ENCODE data around the gene POU2F2.

POU2F2 gene

DNA sequence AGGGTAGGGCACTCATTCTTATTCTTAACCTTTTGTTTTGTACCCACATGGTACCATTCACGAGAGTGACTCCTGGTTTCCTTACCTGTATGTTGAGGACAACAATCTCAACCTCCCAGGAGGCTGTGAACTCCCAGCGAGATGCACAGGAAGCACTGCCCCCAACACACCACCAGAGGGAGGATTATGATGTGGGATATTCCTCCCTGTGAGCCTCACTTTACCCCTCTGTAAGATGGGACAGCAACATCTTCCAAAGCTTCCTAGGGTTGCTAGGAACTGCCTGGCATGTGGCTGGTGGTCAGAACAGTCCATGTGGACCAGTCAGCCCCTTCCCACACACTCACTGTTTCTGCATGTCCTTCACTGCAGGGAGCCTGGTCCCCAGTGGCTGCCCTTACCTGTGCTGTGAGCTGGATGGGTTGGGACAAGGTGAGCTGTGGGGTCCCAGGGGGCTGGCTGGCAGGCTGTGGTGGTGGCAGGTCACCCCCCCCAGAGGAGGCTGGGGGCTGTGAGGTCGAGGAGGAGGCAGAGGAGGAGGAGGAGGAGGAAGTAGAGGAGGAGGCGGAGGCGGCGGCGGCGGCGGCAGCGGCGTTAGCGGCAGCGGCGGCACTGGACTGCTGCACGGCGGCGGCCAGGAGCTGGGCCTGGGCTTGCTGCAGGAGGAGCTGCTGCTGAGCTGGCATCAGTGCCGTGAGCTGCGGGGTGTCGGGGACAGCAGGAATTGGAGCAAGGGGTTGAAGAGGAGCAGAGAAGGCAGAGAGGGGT, 15.8 kb downstream of the POU2F2 start:
- TF ChIP-seq, protein P1, sequence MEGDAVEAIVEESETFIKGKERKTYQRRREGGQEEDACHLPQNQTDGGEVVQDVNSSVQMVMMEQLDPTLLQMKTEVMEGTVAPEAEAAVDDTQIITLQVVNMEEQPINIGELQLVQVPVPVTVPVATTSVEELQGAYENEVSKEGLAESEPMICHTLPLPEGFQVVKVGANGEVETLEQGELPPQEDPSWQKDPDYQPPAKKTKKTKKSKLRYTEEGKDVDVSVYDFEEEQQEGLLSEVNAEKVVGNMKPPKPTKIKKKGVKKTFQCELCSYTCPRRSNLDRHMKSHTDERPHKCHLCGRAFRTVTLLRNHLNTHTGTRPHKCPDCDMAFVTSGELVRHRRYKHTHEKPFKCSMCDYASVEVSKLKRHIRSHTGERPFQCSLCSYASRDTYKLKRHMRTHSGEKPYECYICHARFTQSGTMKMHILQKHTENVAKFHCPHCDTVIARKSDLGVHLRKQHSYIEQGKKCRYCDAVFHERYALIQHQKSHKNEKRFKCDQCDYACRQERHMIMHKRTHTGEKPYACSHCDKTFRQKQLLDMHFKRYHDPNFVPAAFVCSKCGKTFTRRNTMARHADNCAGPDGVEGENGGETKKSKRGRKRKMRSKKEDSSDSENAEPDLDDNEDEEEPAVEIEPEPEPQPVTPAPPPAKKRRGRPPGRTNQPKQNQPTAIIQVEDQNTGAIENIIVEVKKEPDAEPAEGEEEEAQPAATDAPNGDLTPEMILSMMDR (conservative IDR thresholded peaks at IDR 0.05; ENCODE audit: low read depth, low read length) = peak; percentile 31; the same call in 1 of the 2 replicates
- Histone ChIP-seq H3K79me2 (ENCODE audit: insufficient read depth, low read depth) (no peaks in the 10 kb centered on the region), H3K4me1 (ENCODE audit: low read depth, poor library complexity, severe bottlenecking) (no peaks in the 10 kb centered on the region), H3K4me3 (IDR thresholded peaks at IDR 0.05; ENCODE audit: insufficient read depth, low read depth, low read length) (no peak overlapping the region), H3K36me3 (ENCODE audit: insufficient read depth) (no peaks in the 10 kb centered on the region), H3K27ac (no peak overlapping the region), H4K20me1 (ENCODE audit: insufficient read depth) (no peaks in the 10 kb centered on the region), H3K9ac (no peak overlapping the region), H3K27me3 (ENCODE audit: insufficient read depth, low read depth) (peaks cover 84% of the 10 kb centered on the region), H2AFZ (ENCODE audit: low read depth) (no peak overlapping the region), H3K4me2 (no peak overlapping the region)

DNA sequence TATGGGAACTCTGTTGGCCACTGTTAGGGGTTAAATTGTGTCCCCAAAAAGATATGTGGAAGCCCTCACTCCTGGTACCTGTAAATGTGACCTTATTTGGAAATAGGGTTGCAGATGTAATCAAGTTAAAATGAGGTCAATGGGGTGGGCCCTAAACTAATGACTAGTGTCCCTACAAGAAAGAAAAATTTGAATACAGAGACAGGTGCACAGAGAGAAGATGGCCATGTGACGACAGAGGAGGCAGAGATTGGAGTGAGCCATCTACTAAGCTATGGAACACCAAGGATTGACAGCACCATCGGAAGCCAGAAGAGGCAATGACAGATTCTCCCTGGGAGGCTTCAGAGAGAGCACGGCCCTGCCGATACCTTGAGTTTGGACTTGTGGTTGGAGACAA, 16.5 kb downstream of the POU2F2 start:
- H3K9ac ChIP-seq = no peak overlapping the region

DNA sequence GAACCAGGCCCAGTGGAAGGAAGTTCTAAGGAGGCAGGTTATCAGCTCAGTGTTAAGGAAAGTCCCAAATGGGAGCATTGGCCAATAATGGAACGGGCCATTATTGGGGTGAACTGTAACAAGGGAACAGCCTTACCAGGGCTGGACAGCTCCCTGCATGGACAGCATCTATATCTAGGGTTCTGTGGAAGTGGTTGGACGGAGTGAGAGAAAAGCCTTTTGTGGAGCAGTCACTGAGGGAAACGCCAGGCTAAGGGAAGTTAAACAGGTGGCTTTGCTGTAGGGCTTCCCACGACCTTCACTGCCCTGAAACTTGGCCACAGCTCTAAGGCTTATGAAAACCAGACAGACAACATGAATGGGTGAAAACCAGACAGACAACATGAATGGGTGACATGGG, 17.0 kb downstream of the POU2F2 start:
- H3K4me2 ChIP-seq = no peak overlapping the region
- no peak overlapping the region for H2AFZ ChIP-seq (ENCODE audit: low read depth)
- H3K9ac ChIP-seq = no peak overlapping the region
- H3K27ac ChIP-seq = no peak overlapping the region
- H3K27me3 ChIP-seq (ENCODE audit: insufficient read depth, low read depth) = peaks cover 80% of the 10 kb centered on the region
- H3K4me3 ChIP-seq (IDR thresholded peaks at IDR 0.05; ENCODE audit: insufficient read depth, low read depth, low read length) = no peak overlapping the region
- H4K20me1 ChIP-seq (ENCODE audit: insufficient read depth) = no peaks in the 10 kb centered on the region
- no peaks in the 10 kb centered on the region for H3K4me1 ChIP-seq (ENCODE audit: low read depth, poor library complexity, severe bottlenecking)
- H3K36me3 ChIP-seq (ENCODE audit: insufficient read depth) = no peaks in the 10 kb centered on the region
- H3K79me2 ChIP-seq (ENCODE audit: insufficient read depth, low read depth) = no peaks in the 10 kb centered on the region
- TF ChIP-seq, protein P1 (conservative IDR thresholded peaks at IDR 0.05; ENCODE audit: low read depth, low read length) = no peak

More for the DNA sequence above, 16.5 kb downstream of the POU2F2 start:
- TF ChIP-seq, protein P1 (conservative IDR thresholded peaks at IDR 0.05; ENCODE audit: low read depth, low read length) = no peak
- Histone ChIP-seq H3K4me1 (ENCODE audit: low read depth, poor library complexity, severe bottlenecking) (no peaks in the 10 kb centered on the region), H3K27me3 (ENCODE audit: insufficient read depth, low read depth) (peaks cover 80% of the 10 kb centered on the region), H3K4me3 (IDR thresholded peaks at IDR 0.05; ENCODE audit: insufficient read depth, low read depth, low read length) (no peak overlapping the region), H3K36me3 (ENCODE audit: insufficient read depth) (no peaks in the 10 kb centered on the region), H4K20me1 (ENCODE audit: insufficient read depth) (no peaks in the 10 kb centered on the region), H2AFZ (ENCODE audit: low read depth) (no peak overlapping the region), H3K4me2 (no peak overlapping the region), H3K27ac (no peak overlapping the region), H3K79me2 (ENCODE audit: insufficient read depth, low read depth) (no peaks in the 10 kb centered on the region)

DNA sequence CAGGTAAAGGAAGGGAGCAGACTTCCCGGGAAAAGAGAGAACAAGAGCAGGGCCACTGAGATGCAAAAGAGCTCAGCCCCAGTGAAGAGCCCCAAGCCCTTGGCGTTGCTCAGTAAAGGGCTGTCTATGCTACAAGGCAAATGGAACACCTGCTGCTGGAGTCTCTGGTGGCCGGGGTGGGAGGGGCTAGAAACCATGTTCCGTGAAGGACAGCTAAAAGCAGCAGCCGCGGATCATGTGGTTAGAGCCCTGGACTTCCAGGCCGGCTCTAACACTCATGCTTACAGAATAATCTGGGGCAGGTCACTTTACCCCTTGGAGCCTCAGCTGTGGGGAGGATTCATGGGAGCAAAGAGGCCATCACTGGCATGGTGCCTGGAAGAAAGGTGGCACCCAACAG, 17.8 kb downstream of the POU2F2 start:
- TF ChIP-seq, protein P1 (conservative IDR thresholded peaks at IDR 0.05; ENCODE audit: low read depth, low read length) = no peak
- H3K4me3 ChIP-seq (IDR thresholded peaks at IDR 0.05; ENCODE audit: insufficient read depth, low read depth, low read length) = no peak overlapping the region

More for the DNA sequence above, 17.8 kb downstream of the POU2F2 start:
- H3K36me3 ChIP-seq (ENCODE audit: insufficient read depth) = no peaks in the 10 kb centered on the region
- no peak overlapping the region for H3K4me2 ChIP-seq
- H2AFZ ChIP-seq (ENCODE audit: low read depth) = no peak overlapping the region
- no peaks in the 10 kb centered on the region for H3K4me1 ChIP-seq (ENCODE audit: low read depth, poor library complexity, severe bottlenecking)
- no peak overlapping the region for H3K27ac ChIP-seq
- peaks cover 78% of the 10 kb centered on the region for H3K27me3 ChIP-seq (ENCODE audit: insufficient read depth, low read depth)
- H4K20me1 ChIP-seq (ENCODE audit: insufficient read depth) = no peaks in the 10 kb centered on the region
- no peak overlapping the region for H3K9ac ChIP-seq
- no peaks in the 10 kb centered on the region for H3K79me2 ChIP-seq (ENCODE audit: insufficient read depth, low read depth)

Measured in KMS-11 (cell line).